ENCODE measurements around the gene AUTS2. TPM values are rescaled to one million over a fixed set of nuclear protein-coding genes. Genes with fewer than 3 reads are reported as not detected.

The AUTS2 gene
- total RNA-seq, 1 experiment from 2014 or later = 2.5 TPM

DNA sequence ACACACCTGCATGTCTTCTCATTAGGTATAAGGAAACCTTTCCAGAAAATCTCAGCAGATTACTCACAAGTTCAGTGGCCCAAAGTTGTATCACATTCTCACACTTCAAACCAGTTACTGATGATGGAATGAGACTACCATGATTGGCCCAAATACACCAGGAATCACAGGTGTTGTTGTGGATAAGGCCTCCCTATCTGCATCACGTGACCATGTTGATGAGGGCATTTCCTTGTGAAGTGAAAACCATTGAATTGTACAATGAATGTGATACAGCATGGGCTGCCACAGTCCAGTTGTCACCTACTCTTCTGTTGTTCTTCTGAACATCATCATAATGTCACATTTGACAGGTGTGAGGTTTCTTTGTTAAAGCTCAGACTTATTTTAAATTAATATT is 431.7 kb downstream of the AUTS2 start:
- Histone ChIP-seq H3K9me3 (ENCODE audit: control insufficient read depth, insufficient read depth, low read depth, low read length) (no peaks in the 10 kb centered on the region), H3K4me1 (ENCODE audit: control insufficient read depth, insufficient read depth, low read length) (no peaks in the 10 kb centered on the region), H3K27ac (ENCODE audit: low read length) (no peak overlapping the region), H3K4me3 (ENCODE audit: low read depth in 2 of 2, low read length in 2 of 2) (no peak overlapping the region), H3K27me3 (ENCODE audit: control insufficient read depth, insufficient read depth, low read length) (no peaks in the 10 kb centered on the region; the same call in 1 of the 2 replicates), H3K36me3 (ENCODE audit: control insufficient read depth, insufficient read depth, low read length) (no peaks in the 10 kb centered on the region)
- CTCF ChIA-PET = no interaction called here
- in situ Hi-C loops (cut with HindIII; ENCODE audit: low pct_unique_long_range_greater_than_20kb, low sequenced_read_pairs) = no loop called here
- intact Hi-C loops (cut with micrococcal nuclease; ENCODE audit: unreplicated experiment) = no loop called here
- DNase-seq (ENCODE audit: low read depth, low spot score) (no peak), ATAC-seq (no peak)
- POLR2A ChIA-PET = no interaction called here
- BruUV-seq (replicated peaks) = no TSS peak
- TF ChIP-seq CTCF (IDR thresholded peaks at IDR 0.05) (no peak), TCF7L2 (IDR thresholded peaks at IDR 0.05; ENCODE audit: low read depth, low read length) (no peak), SIN3A (IDR thresholded peaks at IDR 0.05; ENCODE audit: borderline replicate concordance, insufficient read depth, low read depth, low read length) (no peak), POLR2AphosphoS5 (IDR thresholded peaks at IDR 0.05; ENCODE audit: low read depth, low read length) (no peak)

DNA sequence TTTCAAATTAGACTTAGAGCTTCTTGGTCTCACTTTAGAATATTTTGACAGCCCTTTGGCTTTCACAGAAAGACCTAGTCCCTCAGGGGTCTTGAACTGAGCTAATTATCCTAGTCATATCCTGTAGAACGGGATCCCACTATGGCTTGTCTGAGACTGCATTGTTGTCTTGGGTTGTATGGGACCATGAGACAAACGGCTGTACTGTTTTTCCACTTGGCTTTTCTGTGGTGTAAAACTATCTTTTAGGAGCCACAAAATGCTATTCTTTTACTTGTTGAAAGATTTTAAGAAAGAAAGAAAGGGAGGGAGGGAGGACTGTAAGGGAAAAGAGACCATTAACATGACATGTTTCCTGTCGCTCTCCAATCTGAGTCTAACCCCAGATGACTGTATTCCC is 432.5 kb downstream of the AUTS2 start:
- no peaks in the 10 kb centered on the region for H3K36me3 ChIP-seq (ENCODE audit: control insufficient read depth, insufficient read depth, low read length)
- no peaks in the 10 kb centered on the region for H3K9me3 ChIP-seq (ENCODE audit: control insufficient read depth, insufficient read depth, low read depth, low read length)
- TF ChIP-seq, protein P1, sequence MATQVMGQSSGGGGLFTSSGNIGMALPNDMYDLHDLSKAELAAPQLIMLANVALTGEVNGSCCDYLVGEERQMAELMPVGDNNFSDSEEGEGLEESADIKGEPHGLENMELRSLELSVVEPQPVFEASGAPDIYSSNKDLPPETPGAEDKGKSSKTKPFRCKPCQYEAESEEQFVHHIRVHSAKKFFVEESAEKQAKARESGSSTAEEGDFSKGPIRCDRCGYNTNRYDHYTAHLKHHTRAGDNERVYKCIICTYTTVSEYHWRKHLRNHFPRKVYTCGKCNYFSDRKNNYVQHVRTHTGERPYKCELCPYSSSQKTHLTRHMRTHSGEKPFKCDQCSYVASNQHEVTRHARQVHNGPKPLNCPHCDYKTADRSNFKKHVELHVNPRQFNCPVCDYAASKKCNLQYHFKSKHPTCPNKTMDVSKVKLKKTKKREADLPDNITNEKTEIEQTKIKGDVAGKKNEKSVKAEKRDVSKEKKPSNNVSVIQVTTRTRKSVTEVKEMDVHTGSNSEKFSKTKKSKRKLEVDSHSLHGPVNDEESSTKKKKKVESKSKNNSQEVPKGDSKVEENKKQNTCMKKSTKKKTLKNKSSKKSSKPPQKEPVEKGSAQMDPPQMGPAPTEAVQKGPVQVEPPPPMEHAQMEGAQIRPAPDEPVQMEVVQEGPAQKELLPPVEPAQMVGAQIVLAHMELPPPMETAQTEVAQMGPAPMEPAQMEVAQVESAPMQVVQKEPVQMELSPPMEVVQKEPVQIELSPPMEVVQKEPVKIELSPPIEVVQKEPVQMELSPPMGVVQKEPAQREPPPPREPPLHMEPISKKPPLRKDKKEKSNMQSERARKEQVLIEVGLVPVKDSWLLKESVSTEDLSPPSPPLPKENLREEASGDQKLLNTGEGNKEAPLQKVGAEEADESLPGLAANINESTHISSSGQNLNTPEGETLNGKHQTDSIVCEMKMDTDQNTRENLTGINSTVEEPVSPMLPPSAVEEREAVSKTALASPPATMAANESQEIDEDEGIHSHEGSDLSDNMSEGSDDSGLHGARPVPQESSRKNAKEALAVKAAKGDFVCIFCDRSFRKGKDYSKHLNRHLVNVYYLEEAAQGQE (IDR thresholded peaks at IDR 0.05; ENCODE audit: insufficient read depth in 1 of 2, low read depth in 2 of 2, low read length in 1 of 2) = no peak
- TF ChIP-seq POLR2AphosphoS5 (IDR thresholded peaks at IDR 0.05; ENCODE audit: low read depth, low read length) (no peak), SIN3A (IDR thresholded peaks at IDR 0.05; ENCODE audit: borderline replicate concordance, insufficient read depth, low read depth, low read length) (no peak)
- ATAC-seq (no peak), DNase-seq (ENCODE audit: low read depth, low spot score) (no peak)
- intact Hi-C loops (cut with micrococcal nuclease; ENCODE audit: unreplicated experiment) (no loop called here), in situ Hi-C loops (cut with HindIII; ENCODE audit: low pct_unique_long_range_greater_than_20kb, low sequenced_read_pairs) (no loop called here)
- CTCF ChIA-PET = no interaction called here
- POLR2A ChIA-PET = no interaction called here
- no peak overlapping the region for H3K4me3 ChIP-seq (ENCODE audit: low read depth in 2 of 2, low read length in 2 of 2)
- BruUV-seq (replicated peaks) = no TSS peak
- no peaks in the 10 kb centered on the region for H3K4me1 ChIP-seq (ENCODE audit: control insufficient read depth, insufficient read depth, low read length)
- no peaks in the 10 kb centered on the region; the same call in 1 of the 2 replicates for H3K27me3 ChIP-seq (ENCODE audit: control insufficient read depth, insufficient read depth, low read length)
- no peak overlapping the region for H3K27ac ChIP-seq (ENCODE audit: low read length)

DNA sequence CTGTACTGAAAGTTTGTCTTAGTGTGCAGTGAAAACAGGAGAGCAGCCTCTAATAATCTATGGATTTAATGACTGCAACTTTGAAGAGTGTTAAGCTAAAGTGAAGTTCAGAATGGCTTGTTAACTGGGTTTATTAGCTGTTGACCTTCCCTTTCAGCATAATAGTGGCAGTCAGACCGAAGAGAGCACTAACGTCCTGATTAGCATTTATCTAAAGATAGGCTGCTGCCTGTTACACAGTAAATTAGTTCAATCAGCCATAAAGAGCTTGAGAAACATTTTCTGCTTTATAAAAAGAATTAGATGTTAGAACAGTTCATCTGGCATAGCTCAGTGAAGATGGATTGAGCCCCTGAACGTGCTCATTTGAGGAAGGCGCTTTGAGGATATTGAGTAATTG is 433.0 kb downstream of the AUTS2 start:
- no peaks in the 10 kb centered on the region for H3K4me1 ChIP-seq (ENCODE audit: control insufficient read depth, insufficient read depth, low read length)
- POLR2A ChIA-PET = no interaction called here
- no peak overlapping the region for H3K4me3 ChIP-seq (ENCODE audit: low read depth in 2 of 2, low read length in 2 of 2)
- CTCF ChIA-PET = no interaction called here
- no peaks in the 10 kb centered on the region for H3K9me3 ChIP-seq (ENCODE audit: control insufficient read depth, insufficient read depth, low read depth, low read length)
- DNase-seq (ENCODE audit: low read depth, low spot score) (no peak), ATAC-seq (no peak)
- H3K36me3 ChIP-seq (ENCODE audit: control insufficient read depth, insufficient read depth, low read length) = no peaks in the 10 kb centered on the region
- no peak overlapping the region for H3K27ac ChIP-seq (ENCODE audit: low read length)
- BruUV-seq (replicated peaks) = no TSS peak
- TF ChIP-seq TCF7L2 (IDR thresholded peaks at IDR 0.05; ENCODE audit: low read depth, low read length) (no peak), SIN3A (IDR thresholded peaks at IDR 0.05; ENCODE audit: borderline replicate concordance, insufficient read depth, low read depth, low read length) (no peak), POLR2AphosphoS5 (IDR thresholded peaks at IDR 0.05; ENCODE audit: low read depth, low read length) (no peak), CTCF (IDR thresholded peaks at IDR 0.05) (no peak)
- TF ChIP-seq, protein P1 (IDR thresholded peaks at IDR 0.05; ENCODE audit: insufficient read depth in 1 of 2, low read depth in 2 of 2, low read length in 1 of 2) = no peak
- intact Hi-C loops (cut with micrococcal nuclease; ENCODE audit: unreplicated experiment) = no loop called here
- in situ Hi-C loops (cut with HindIII; ENCODE audit: low pct_unique_long_range_greater_than_20kb, low sequenced_read_pairs) = no loop called here
- H3K27me3 ChIP-seq (ENCODE audit: control insufficient read depth, insufficient read depth, low read length) = no peaks in the 10 kb centered on the region; the same call in 1 of the 2 replicates

All from Panc1 (cell line).